CD4-positive, alpha-beta T cell (primary cell): ENCODE data around the gene GOLGA6C. TPM values are rescaled to one million over a fixed set of nuclear protein-coding genes. Genes with fewer than 3 reads are reported as not detected.
"Not testable (repeated sequence)": the region's sequence is repeated elsewhere in the genome, so short reads cannot be mapped to it uniquely, and the experiment has no call there.

Source experiments
- ATAC-seq: fragments of 200-7000 bp; cut with Tn5 transposase; one replicate; pipeline ENCODE4 v1.10.0; 2022; ENCODE audit warnings: mild to moderate bottlenecking; ENCODE audit not compliant: poor library complexity
- CTCF ChIA-PET: fragments of 350-600 bp; sonication (Branson Sonifier 250); formaldehyde crosslinking; loops from one replicate; lab custom pipeline; 2021; ENCODE audit warnings: antibody characterized with exemption, inconsistent platforms; lab: Charles Lee
- POLR2A ChIA-PET: fragments of 350-600 bp; sonication (Branson Sonifier 250); formaldehyde crosslinking; loops from one replicate; lab custom pipeline; 2021; ENCODE audit warnings: antibody characterized with exemption, inconsistent platforms; lab: Charles Lee
- DNase-seq, 14 experiments: peaks; one replicate each; pipeline ENCODE4 v3.0.0-alpha.2; 2013 to 2020; ENCODE audit warnings: mixed read lengths in 2 of 14
- H3K27ac ChIP-seq, 2 donors: one replicate each; pipeline versions ENCODE4 v1.5.1 to v1.7.0; 2013; ENCODE audit warnings: low read length in 2 of 2, low read depth in 1 of 2, mild to moderate bottlenecking in 1 of 2
- H3K27me3 ChIP-seq, 2 experiments: 1 replicate in 1 of 2; 2 replicates in 1 of 2; pipeline versions ENCODE4 v1.6.1 to v1.7.0; 2013; ENCODE audit warnings: low read length in 2 of 2, control low read depth in 1 of 2, mild to moderate bottlenecking in 1 of 2, moderate library complexity in 1 of 2; ENCODE audit not compliant: insufficient read depth in 2 of 2, control insufficient read depth in 1 of 2
- H3K36me3 ChIP-seq: one replicate; pipeline ENCODE4 v1.6.1; 2013; ENCODE audit warnings: low read length, control low read depth; ENCODE audit not compliant: insufficient read depth
- H3K4me1 ChIP-seq: one replicate; pipeline ENCODE4 v1.6.1; 2013; ENCODE audit warnings: low read length, control low read depth; ENCODE audit not compliant: insufficient read depth
- H3K4me3 ChIP-seq: one replicate; pipeline ENCODE4 v1.5.1; 2013; ENCODE audit warnings: mild to moderate bottlenecking, low read length, moderate library complexity
- H3K9me3 ChIP-seq, 2 experiments: 1 replicate in 1 of 2; 2 replicates in 1 of 2; pipeline versions ENCODE4 v1.6.1 to v1.7.0; 2013; ENCODE audit warnings: low read length in 2 of 2, mild to moderate bottlenecking in 2 of 2, control low read depth in 1 of 2, moderate library complexity in 1 of 2; ENCODE audit not compliant: control insufficient read depth in 1 of 2, insufficient read depth in 1 of 2
- H3K27ac Mint-ChIP-seq: one replicate; pipeline ENCODE4 v1.8.0; 2020; ENCODE audit warnings: mixed read lengths
- H3K27me3 Mint-ChIP-seq: one replicate; pipeline ENCODE4 v1.8.0; 2021; ENCODE audit warnings: mixed read lengths
- H3K36me3 Mint-ChIP-seq: one replicate; pipeline ENCODE4 v1.8.0; 2021; ENCODE audit warnings: low read depth, mixed read lengths
- H3K4me1 Mint-ChIP-seq: one replicate; pipeline ENCODE4 v1.8.0; 2021; ENCODE audit warnings: low read depth, mixed read lengths
- H3K4me3 Mint-ChIP-seq: one replicate; pipeline ENCODE4 v1.8.0; 2020; ENCODE audit warnings: mild to moderate bottlenecking, mixed read lengths
- H3K9me3 Mint-ChIP-seq: one replicate; pipeline ENCODE4 v1.8.0; 2020; ENCODE audit warnings: mixed read lengths
- CTCF ChIP-seq: fragments of 200-600 bp; IDR thresholded peaks from one replicate; pipeline ENCODE4 v1.8.0; 2022; ENCODE audit warnings: antibody characterized with exemption, mild to moderate bottlenecking
- intact Hi-C, 2 experiments: fragments of 100-400 bp; cut with DNase I in 1 of 2; cut with micrococcal nuclease in 1 of 2; formaldehyde crosslinking; loops; one replicate each; pipeline versions ENCODE4 v1.15.1 to v1.9.0; 2023 to 2025; cut with DNase I, micrococcal nuclease
- total RNA-seq, 174 experiments: library from RNA in 2 of 174; stranded (reverse) in 2 of 174; gene quantifications; one replicate each; pipeline ENCODE4 v1.2.3 and lab custom pipeline; 2021 to 2026

GOLGA6C gene
- total RNA-seq, 2 experiments from 2014 or later = not detected

GRCh38 chr15:75225951-75226732, 32.0 kb upstream of the GOLGA6C start:
- DNase-seq = no peak
- no peaks in the 10 kb centered on the region for H3K36me3 Mint-ChIP-seq
- no peaks in the 10 kb centered on the region for H3K4me1 Mint-ChIP-seq
- no peaks in the 10 kb centered on the region for H3K36me3 ChIP-seq
- no peak overlapping the region for H3K27ac ChIP-seq
- H3K27me3 Mint-ChIP-seq = no peaks in the 10 kb centered on the region
- no peak overlapping the region for H3K27ac Mint-ChIP-seq
- no peak for ATAC-seq
- no peaks in the 10 kb centered on the region for H3K27me3 ChIP-seq
- ChIA-PET CTCF (no interaction called here), POLR2A (no interaction called here)
- intact Hi-C loops = no loop called here
- no peak for TF ChIP-seq CTCF
- no peaks in the 10 kb centered on the region for H3K9me3 ChIP-seq
- H3K4me3 ChIP-seq = no peak overlapping the region
- H3K4me1 ChIP-seq = no peaks in the 10 kb centered on the region
- no peak overlapping the region for H3K4me3 Mint-ChIP-seq
- no peaks in the 10 kb centered on the region for H3K9me3 Mint-ChIP-seq

GRCh38 chr15:75227112-75227511, 31.0 kb upstream of the GOLGA6C start:
- ATAC-seq, H3K36me3 Mint-ChIP-seq, POLR2A ChIA-PET, H3K9me3 ChIP-seq, H3K4me1 ChIP-seq, H3K4me3 Mint-ChIP-seq, H3K9me3 Mint-ChIP-seq, CTCF ChIA-PET, H3K36me3 ChIP-seq, H3K27me3 ChIP-seq, H3K27me3 Mint-ChIP-seq, H3K27ac Mint-ChIP-seq, DNase-seq, intact Hi-C loops, H3K4me3 ChIP-seq, H3K27ac ChIP-seq, H3K4me1 Mint-ChIP-seq: not testable (repeated sequence)

GRCh38 chr15:75227663-75228280, 30.4 kb upstream of the GOLGA6C start:
- intact Hi-C loops = no loop called here
- ChIA-PET POLR2A (no interaction called here), CTCF (no interaction called here)
- H3K4me3 Mint-ChIP-seq = no peak overlapping the region
- ATAC-seq (no peak), DNase-seq (no peak)
- no peaks in the 10 kb centered on the region for H3K9me3 ChIP-seq
- no peak for TF ChIP-seq CTCF
- H3K4me1 Mint-ChIP-seq = no peaks in the 10 kb centered on the region
- no peaks in the 10 kb centered on the region for H3K9me3 Mint-ChIP-seq
- H3K36me3 ChIP-seq = no peaks in the 10 kb centered on the region
- H3K27ac ChIP-seq = no peak overlapping the region
- H3K27me3 ChIP-seq = peaks cover 0 to 3% of the 10 kb centered on the region in 2 experiments
- H3K4me1 ChIP-seq = no peaks in the 10 kb centered on the region
- H3K27me3 Mint-ChIP-seq = peaks cover 12% of the 10 kb centered on the region
- no peak overlapping the region for H3K27ac Mint-ChIP-seq
- H3K4me3 ChIP-seq = no peak overlapping the region
- no peaks in the 10 kb centered on the region for H3K36me3 Mint-ChIP-seq
